ENCODE results near the gene VMAC.

The VMAC gene

GRCh38 chr19:5903624-5904351, 884 bp upstream of the VMAC start, which contains the start of gene NDUFA11:
TSS of gene NDUFA11 (minus strand) at chr19:5903790. CDS start at chr19:5903708, 82 bp downstream.
- DNase-seq (ENCODE audit: low read depth in 2 of 3, low spot score in 2 of 3), result peak; percentile 86 to 99 (median 95)

- DNase-seq (ENCODE audit: low read depth in 2 of 3, low spot score in 2 of 3), result no peak
Observed at GRCh38 chr19:5905114-5905778, 574 bp downstream of the VMAC start.

GRCh38 chr19:5907241-5907640, 2.6 kb downstream of the VMAC start:
- DNase-seq (ENCODE audit: low read depth in 2 of 3, low spot score in 2 of 3), result no peak

GRCh38 chr19:5908773-5909442, 4.2 kb downstream of the VMAC start:
- no peak for DNase-seq (ENCODE audit: low read depth in 2 of 3, low spot score in 2 of 3)

GRCh38 chr19:5910638-5910907, 5.9 kb downstream of the VMAC start:
- DNase-seq (ENCODE audit: low read depth in 2 of 3, low spot score in 2 of 3), result no peak

GRCh38 chr19:5911366-5911765, 6.7 kb downstream of the VMAC start:
- DNase-seq (ENCODE audit: low read depth in 2 of 3, low spot score in 2 of 3), result no peak

- no peak for DNase-seq (ENCODE audit: low read depth in 2 of 3, low spot score in 2 of 3)
Observed at GRCh38 chr19:5913739-5914357, 9.2 kb downstream of the VMAC start, which contains the start of gene CAPS. TSS of gene CAPS (plus strand) at chr19:5914254. CDS start at chr19:5914407, 153 bp downstream.

GRCh38 chr19:5914358-5914774, 9.7 kb downstream of the VMAC start:
- no peak for DNase-seq (ENCODE audit: low read depth in 2 of 3, low spot score in 2 of 3)

- DNase-seq (ENCODE audit: low read depth in 2 of 3, low spot score in 2 of 3), result no peak
Observed at GRCh38 chr19:5914946-5915781, 10.5 kb downstream of the VMAC start.

GRCh38 chr19:5915782-5916165, 11.1 kb downstream of the VMAC start:
- DNase-seq (ENCODE audit: low read depth in 2 of 3, low spot score in 2 of 3), result no peak

- no peak for DNase-seq (ENCODE audit: low read depth in 2 of 3, low spot score in 2 of 3)
Observed at GRCh38 chr19:5916181-5916708, 11.6 kb downstream of the VMAC start.

GRCh38 chr19:5917431-5918107, 12.9 kb downstream of the VMAC start:
- DNase-seq (ENCODE audit: low read depth in 2 of 3, low spot score in 2 of 3), result no peak

- no peak for DNase-seq (ENCODE audit: low read depth in 2 of 3, low spot score in 2 of 3)
Observed at GRCh38 chr19:5918463-5919079, 13.9 kb downstream of the VMAC start.

GRCh38 chr19:5921516-5922160, 17.0 kb downstream of the VMAC start:
- DNase-seq (ENCODE audit: low read depth in 2 of 3, low spot score in 2 of 3), result no peak

- DNase-seq (ENCODE audit: low read depth in 2 of 3, low spot score in 2 of 3), result no peak
Observed at GRCh38 chr19:5922161-5922545, 17.5 kb downstream of the VMAC start.

- DNase-seq (ENCODE audit: low read depth in 2 of 3, low spot score in 2 of 3), result no peak
Observed at GRCh38 chr19:5923356-5923755, 18.7 kb downstream of the VMAC start.

GRCh38 chr19:5925830-5926427, 21.3 kb downstream of the VMAC start:
- DNase-seq (ENCODE audit: low read depth in 2 of 3, low spot score in 2 of 3), result no peak

- no peak for DNase-seq (ENCODE audit: low read depth in 2 of 3, low spot score in 2 of 3)
Observed at GRCh38 chr19:5926641-5927440, 22.2 kb downstream of the VMAC start.

All from activated CD8-positive, alpha-beta memory T cell treated with anti-CD3 and anti-CD28 coated beads for 48 hours (primary cell).